Liver (tissue), 9 donors: ENCODE results near the gene CAMKMT. TPM values are rescaled to one million over a fixed set of nuclear protein-coding genes. Genes with fewer than 3 reads are reported as not detected.

Source experiments
- DNase-seq: peaks from one replicate; pipeline ENCODE4 v3.0.0-alpha.2; 2017; ENCODE audit warnings: low spot score
- H3K27ac ChIP-seq, 2 donors: one replicate each; pipeline ENCODE4 v1.7.0; 2013; ENCODE audit warnings: inconsistent platforms in 2 of 2, low read length in 2 of 2, control low read depth in 1 of 2, low read depth in 1 of 2, mild to moderate bottlenecking in 1 of 2
- H3K27me3 ChIP-seq, 4 donors: one replicate each; pipeline versions ENCODE4 v1.6.1 to v1.7.0; 2013; ENCODE audit warnings: low read length in 3 of 4, inconsistent platforms in 1 of 4, mild to moderate bottlenecking in 1 of 4, moderate library complexity in 1 of 4; ENCODE audit not compliant: control insufficient read depth in 4 of 4, insufficient read depth in 4 of 4
- H3K36me3 ChIP-seq, 4 donors: one replicate each; pipeline versions ENCODE4 v1.6.1 to v1.7.0; 2013; ENCODE audit warnings: low read length in 3 of 4, mild to moderate bottlenecking in 3 of 4, low read depth in 1 of 4, moderate library complexity in 1 of 4; ENCODE audit not compliant: control insufficient read depth in 4 of 4, insufficient read depth in 3 of 4
- H3K4me1 ChIP-seq, 4 donors: one replicate each; pipeline versions ENCODE4 v1.6.1 to v1.7.0; 2013; ENCODE audit warnings: low read length in 3 of 4, mild to moderate bottlenecking in 3 of 4, moderate library complexity in 1 of 4; ENCODE audit not compliant: control insufficient read depth in 4 of 4, insufficient read depth in 4 of 4
- H3K4me3 ChIP-seq, 3 donors: one replicate each; pipeline versions ENCODE4 v1.6.1 to v1.7.0; 2013; ENCODE audit warnings: low read length in 3 of 3, control low read depth in 1 of 3, low read depth in 1 of 3, mild to moderate bottlenecking in 1 of 3
- H3K9ac ChIP-seq, 2 donors: one replicate each; pipeline ENCODE4 v1.7.0; 2013; ENCODE audit warnings: low read length in 2 of 2, mild to moderate bottlenecking in 2 of 2, moderate library complexity in 2 of 2, control low read depth in 1 of 2, low read depth in 1 of 2
- H3K9me3 ChIP-seq, 4 donors: one replicate each; pipeline versions ENCODE4 v1.6.1 to v1.7.0; 2013; ENCODE audit warnings: low read length in 3 of 4; ENCODE audit not compliant: control insufficient read depth in 4 of 4
- ATF3 ChIP-seq: IDR thresholded peaks from 2 replicates; pipeline ENCODE4 v1.6.1; 2016; ENCODE audit warnings: antibody characterized with exemption
- CTCF ChIP-seq: fragments of 150-350 bp; IDR thresholded peaks from 2 replicates; pipeline ENCODE4 v1.5.1; 2017; ENCODE audit warnings: improper control_type of control experiment, low read depth, low read length; ENCODE audit not compliant: missing input control
- EGR1 ChIP-seq, 2 donors: IDR thresholded peaks; 2 replicates each; pipeline ENCODE4 v1.6.1; 2016 to 2018; ENCODE audit warnings: antibody characterized with exemption in 2 of 2, low read depth in 2 of 2
- FOXA1 ChIP-seq: IDR thresholded peaks from 2 replicates; pipeline ENCODE4 v1.6.1; 2016; ENCODE audit warnings: antibody characterized with exemption
- FOXA2 ChIP-seq: IDR thresholded peaks from 2 replicates; pipeline ENCODE4 v1.6.1; 2016; ENCODE audit warnings: antibody characterized with exemption
- GABPA ChIP-seq, 2 donors: IDR thresholded peaks in 1 of 2; conservative IDR thresholded peaks in 1 of 2; 2 replicates each; pipeline ENCODE4 v1.6.1; 2016; ENCODE audit warnings: antibody characterized with exemption in 2 of 2, mild to moderate bottlenecking in 1 of 2, moderate library complexity in 1 of 2
- HNF4A ChIP-seq, 2 donors: conservative IDR thresholded peaks; 2 replicates each; pipeline ENCODE4 v1.6.1; 2016; ENCODE audit warnings: antibody characterized with exemption in 2 of 2, mild to moderate bottlenecking in 2 of 2
- HNF4G ChIP-seq: IDR thresholded peaks from 2 replicates; pipeline ENCODE4 v1.6.1; 2016; ENCODE audit warnings: antibody characterized with exemption
- JUND ChIP-seq, 2 donors: IDR thresholded peaks; 2 replicates each; pipeline ENCODE4 v1.6.1; 2016; ENCODE audit warnings: antibody characterized with exemption in 2 of 2
- MAX ChIP-seq: IDR thresholded peaks from 2 replicates; pipeline ENCODE4 v1.6.1; 2016; ENCODE audit warnings: antibody characterized with exemption
- NR2F2 ChIP-seq: IDR thresholded peaks from 2 replicates; pipeline ENCODE4 v1.6.1; 2016; ENCODE audit warnings: antibody characterized with exemption
- RAD21 ChIP-seq, 2 donors: IDR thresholded peaks; 2 replicates each; pipeline ENCODE4 v1.6.1; 2016; ENCODE audit warnings: antibody characterized with exemption in 2 of 2, mild to moderate bottlenecking in 2 of 2
- REST ChIP-seq: IDR thresholded peaks from 2 replicates; pipeline ENCODE4 v1.6.1; 2016; ENCODE audit warnings: antibody characterized with exemption, mild to moderate bottlenecking
- RXRA ChIP-seq, 2 donors: IDR thresholded peaks; 2 replicates each; pipeline ENCODE4 v1.6.1; 2017 to 2018; ENCODE audit warnings: antibody characterized with exemption in 2 of 2, mild to moderate bottlenecking in 1 of 2
- SP1 ChIP-seq: IDR thresholded peaks from 2 replicates; pipeline ENCODE4 v1.6.1; 2018; ENCODE audit warnings: antibody characterized with exemption, mild to moderate bottlenecking
- TAF1 ChIP-seq: conservative IDR thresholded peaks from 2 replicates; pipeline ENCODE4 v1.6.1; 2016; ENCODE audit warnings: antibody characterized with exemption, mild to moderate bottlenecking
- YY1 ChIP-seq: IDR thresholded peaks from 2 replicates; pipeline ENCODE4 v1.6.1; 2016; ENCODE audit warnings: antibody characterized with exemption, mild to moderate bottlenecking
- ZBTB33 ChIP-seq: IDR thresholded peaks from 2 replicates; pipeline ENCODE4 v1.6.1; 2016; ENCODE audit warnings: antibody characterized with exemption
- WGBS: extraction: QIAGEN DNeasy Blood & Tissue Kit; methylation state at CpG from one replicate; pipeline ENCODE4 v1.1.7; 2013; 5-methylcytosine and 5-hydroxymethylcytosine counted together
- polyA plus RNA-seq, 2 donors: library from polyadenylated mRNA; stranded (reverse) in 1 of 2; unstranded in 1 of 2; fragments of 200-250 nt in 1 of 2; fragments of >200 nt in 1 of 2; fragmentation: Nextera tagmentation in 1 of 2; extraction: Ambion mirVana in 1 of 2; gene quantifications; one replicate each; pipeline versions ENCODE4 v1.2.1 to v1.2.3, GENCODE V29; 2013 to 2015
- total RNA-seq, 2 donors: library from RNA; depleted of rRNA; stranded (reverse); fragments of >200 nt; gene quantifications; one replicate each; pipeline ENCODE4 v1.2.3, GENCODE V29; 2014
- donor health status: healthy.
- donor health status: healthy.
- donor health status: healthy.
- donor health status: healthy.
- donor health status: healthy.

Gene CAMKMT
- total and polyA plus RNA-seq, 4 donors = 1.5 to 12.7 (median 7.1) TPM

GRCh38 chr2:44420725-44421124 is 59.0 kb downstream of the CAMKMT start:
- H3K9me3 ChIP-seq = no peaks in the 10 kb centered on the region
- H3K27ac ChIP-seq = no peak overlapping the region
- 99% methylated on average over 1 of the region's 1 CpG for WGBS
- H3K36me3 ChIP-seq = no peaks in the 10 kb centered on the region
- H3K9ac ChIP-seq = no peak overlapping the region
- DNase-seq = no peak
- H3K4me1 ChIP-seq = no peaks in the 10 kb centered on the region
- H3K27me3 ChIP-seq = no peaks in the 10 kb centered on the region
- TF ChIP-seq HNF4A (conservative IDR thresholded peaks at IDR 0.05) = no peak
- TF ChIP-seq FOXA2 = no peak
- TF ChIP-seq JUND (IDR thresholded peaks at IDR 0.05) = no peak
- TF ChIP-seq CTCF = no peak
- no peak for TF ChIP-seq MAX
- TF ChIP-seq RXRA (IDR thresholded peaks at IDR 0.05) = no peak
- no peak for TF ChIP-seq GABPA (IDR thresholded peaks at IDR 0.05 in 1 of 2, conservative IDR thresholded peaks at IDR 0.05 in 1 of 2)
- no peak for TF ChIP-seq REST
- TF ChIP-seq EGR1 (IDR thresholded peaks at IDR 0.05; ENCODE audit: low read depth in 2 of 2) = no peak
- TF ChIP-seq FOXA1 = no peak
- no peak for TF ChIP-seq TAF1
- no peak for TF ChIP-seq ATF3
- TF ChIP-seq ZBTB33 = no peak
- no peak for TF ChIP-seq SP1
- no peak for TF ChIP-seq YY1
- no peak for TF ChIP-seq NR2F2
- TF ChIP-seq HNF4G = no peak
- TF ChIP-seq RAD21 (IDR thresholded peaks at IDR 0.05) = no peak
- H3K4me3 ChIP-seq = no peak overlapping the region

GRCh38 chr2:44424211-44424610 is 62.5 kb downstream of the CAMKMT start:
- 96% methylated on average over 9 of the region's 9 CpGs for WGBS
- no peaks in the 10 kb centered on the region for H3K36me3 ChIP-seq
- H3K27ac ChIP-seq = no peak overlapping the region
- no peak overlapping the region for H3K4me3 ChIP-seq
- TF ChIP-seq JUND (IDR thresholded peaks at IDR 0.05) (no peak), MAX (no peak), ATF3 (no peak), NR2F2 (no peak), HNF4A (conservative IDR thresholded peaks at IDR 0.05) (no peak), SP1 (no peak), RAD21 (IDR thresholded peaks at IDR 0.05) (no peak), YY1 (no peak), FOXA1 (no peak), HNF4G (no peak), EGR1 (IDR thresholded peaks at IDR 0.05; ENCODE audit: low read depth in 2 of 2) (no peak), RXRA (IDR thresholded peaks at IDR 0.05) (no peak)
- H3K9me3 ChIP-seq = no peaks in the 10 kb centered on the region
- H3K9ac ChIP-seq = no peak overlapping the region
- H3K4me1 ChIP-seq = no peaks in the 10 kb centered on the region
- no peaks in the 10 kb centered on the region for H3K27me3 ChIP-seq
- no peak for DNase-seq
